OCI-LY7 (cell line): ENCODE data around the gene HMGA1. TPM values are rescaled to one million over a fixed set of nuclear protein-coding genes. Genes with fewer than 3 reads are reported as not detected.

ENCODE experiments used
- BruUV-seq: library from RNA; stranded (reverse); fragments of 400-500 nt; replicated peaks from 2 replicates; lab custom pipeline; 2021; lab: Mats Ljungman, UMichigan
- CTCF ChIA-PET: fragments of 300-600 bp; sonication (Branson Sonifier 250); formaldehyde crosslinking; loops from one replicate; lab custom pipeline; 2022; ENCODE audit warnings: antibody characterized with exemption; ENCODE audit not compliant: unreplicated experiment; lab: Charles Lee
- POLR2A ChIA-PET: fragments of 300-600 bp; sonication (Branson Sonifier 250); formaldehyde crosslinking; loops from one replicate; lab custom pipeline; 2022; ENCODE audit warnings: antibody characterized with exemption; lab: Charles Lee
- DNase-seq: peaks from one replicate; pipeline ENCODE4 v3.0.0-alpha.2; 2015; ENCODE audit warnings: low spot score
- H2AFZ ChIP-seq: fragments of 200-600 bp; sonication (generic), shearing (Covaris generic); 2 replicates; pipeline ENCODE4 v1.6.1; 2014; ENCODE audit warnings: mild to moderate bottlenecking, antibody characterized with exemption, low read length, moderate library complexity
- H3K27ac ChIP-seq: fragments of 200-600 bp; sonication (generic); 2 replicates; pipeline ENCODE4 v1.5.1; 2014; ENCODE audit warnings: mixed run types, low read depth, mild to moderate bottlenecking, moderate library complexity, low read length, inconsistent platforms; ENCODE audit not compliant: poor library complexity, severe bottlenecking
- H3K36me3 ChIP-seq: fragments of 200-600 bp; sonication (generic); 2 replicates; pipeline ENCODE4 v1.6.1; 2014; ENCODE audit warnings: mild to moderate bottlenecking, antibody characterized with exemption, low read length, moderate library complexity, mixed read lengths; ENCODE audit not compliant: insufficient read depth
- H3K4me1 ChIP-seq: fragments of 200-600 bp; sonication (generic); 2 replicates; pipeline ENCODE4 v1.5.1; 2014; ENCODE audit warnings: mild to moderate bottlenecking, low read length; ENCODE audit not compliant: insufficient read depth, poor library complexity, severe bottlenecking
- H3K4me2 ChIP-seq: fragments of 200-600 bp; sonication (generic); 2 replicates; pipeline ENCODE4 v1.6.1; 2014; ENCODE audit warnings: mild to moderate bottlenecking, low read length
- H3K4me3 ChIP-seq: fragments of 200-600 bp; sonication (generic); 2 replicates; pipeline ENCODE4 v1.5.1; 2014; ENCODE audit warnings: mild to moderate bottlenecking, low read depth, low read length; ENCODE audit not compliant: poor library complexity, severe bottlenecking
- H3K79me2 ChIP-seq: fragments of 200-600 bp; sonication (generic); 2 replicates; pipeline ENCODE4 v1.6.1; 2016; ENCODE audit warnings: low read depth, mild to moderate bottlenecking, low read length, moderate library complexity, mixed read lengths; ENCODE audit not compliant: insufficient read depth
- H3K9me2 ChIP-seq: fragments of 200-600 bp; sonication (generic); 2 replicates; pipeline ENCODE4 v1.6.1; 2016; ENCODE audit warnings: mild to moderate bottlenecking, low read length, mixed read lengths; ENCODE audit not compliant: insufficient read depth
- H3K9me3 ChIP-seq: fragments of 200-600 bp; sonication (generic); 2 replicates; pipeline ENCODE4 v1.6.1; 2014; ENCODE audit warnings: mild to moderate bottlenecking, mixed run types, low read length, mixed read lengths
- H4K20me1 ChIP-seq: fragments of 200-600 bp; sonication (generic); 2 replicates; pipeline ENCODE4 v1.6.1; 2014; ENCODE audit warnings: mild to moderate bottlenecking, antibody characterized with exemption, low read length, moderate library complexity, mixed read lengths; ENCODE audit not compliant: insufficient read depth
- EZH2phosphoT487 ChIP-seq: fragments of 200-600 bp; sonication (generic); IDR thresholded peaks from 2 replicates; pipeline ENCODE4 v1.6.1; 2018; ENCODE audit warnings: low read depth, borderline replicate concordance, mild to moderate bottlenecking, mixed run types, antibody characterized with exemption, low read length, moderate library complexity, mixed read lengths
- intact Hi-C: fragments of 100-400 bp; cut with micrococcal nuclease; formaldehyde crosslinking; loops from one replicate; pipeline ENCODE4 v1.10.0; 2022; ENCODE audit not compliant: unreplicated experiment
- total RNA-seq, 2 experiments: library from RNA; depleted of rRNA in 1 of 2; stranded (reverse); fragments of >200 nt in 1 of 2; shearing (Covaris generic) in 1 of 2; gene quantifications; 2 replicates each; pipeline ENCODE4 v1.2.3, GENCODE V29; 2014 to 2022
- TF ChIP-seq, protein P1 (sequence below): fragments of 200-600 bp; sonication (generic); conservative IDR thresholded peaks from 2 replicates; pipeline ENCODE4 v1.5.1; 2014; ENCODE audit warnings: mild to moderate bottlenecking, antibody characterized with exemption, low read length, moderate library complexity, mixed read lengths

HMGA1 gene
- total RNA-seq, 2 experiments from 2014 or later: 435 to 764 TPM

DNA sequence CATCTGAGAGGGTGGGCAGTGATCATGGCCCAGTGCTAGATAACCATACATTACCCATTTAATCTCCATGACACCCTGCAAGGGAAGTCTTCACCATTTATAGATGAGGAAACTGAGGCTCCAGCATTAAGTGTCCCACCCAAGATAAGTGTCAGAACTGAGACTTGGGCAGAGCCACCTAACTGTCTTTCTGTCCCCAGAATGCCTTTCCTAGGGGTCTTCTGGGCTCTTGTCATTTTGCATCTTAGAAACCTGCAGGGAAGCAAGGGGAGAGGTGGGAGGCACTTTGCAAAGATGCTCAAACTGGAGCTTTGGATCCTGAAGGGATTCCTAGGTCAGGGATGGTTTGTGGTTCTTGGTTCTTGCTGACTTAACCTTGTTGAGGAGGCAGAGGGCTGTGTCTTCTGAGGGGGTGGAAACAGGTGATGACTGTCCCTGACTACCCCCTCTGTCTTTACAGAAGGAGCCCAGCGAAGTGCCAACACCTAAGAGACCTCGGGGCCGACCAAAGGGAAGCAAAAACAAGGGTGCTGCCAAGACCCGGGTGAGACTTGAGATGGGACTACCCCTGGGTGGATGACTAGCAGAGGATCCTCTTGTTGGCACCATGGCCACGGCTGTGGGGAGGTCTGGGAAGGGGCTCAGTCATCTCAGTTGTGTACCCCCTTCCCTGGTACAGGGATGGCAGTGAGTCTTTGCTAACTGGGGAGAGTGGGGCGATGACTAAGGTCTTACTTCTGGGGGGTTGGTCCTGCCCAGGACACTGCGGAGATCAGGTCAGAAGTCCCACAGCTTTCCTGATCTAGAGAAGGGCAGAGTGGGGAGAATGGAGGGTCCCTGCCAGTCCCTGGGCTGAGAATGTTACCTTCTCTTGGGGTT, 5.8 kb downstream of the HMGA1 start:
- no peak for DNase-seq
- Histone ChIP-seq H3K4me3 (no peak overlapping the region), H2AFZ (no peak overlapping the region), H3K9me2 (no peaks in the 10 kb centered on the region), H3K4me1 (peaks cover 64% of the 10 kb centered on the region), H3K27ac (no peak overlapping the region), H3K79me2 (peaks cover 48% of the 10 kb centered on the region), H3K9me3 (no peaks in the 10 kb centered on the region), H4K20me1 (peaks cover 42% of the 10 kb centered on the region), H3K36me3 (peaks cover 94% of the 10 kb centered on the region), H3K4me2 (no peak overlapping the region; the same call in 1 of the 2 replicates)
- TF ChIP-seq, protein P1, sequence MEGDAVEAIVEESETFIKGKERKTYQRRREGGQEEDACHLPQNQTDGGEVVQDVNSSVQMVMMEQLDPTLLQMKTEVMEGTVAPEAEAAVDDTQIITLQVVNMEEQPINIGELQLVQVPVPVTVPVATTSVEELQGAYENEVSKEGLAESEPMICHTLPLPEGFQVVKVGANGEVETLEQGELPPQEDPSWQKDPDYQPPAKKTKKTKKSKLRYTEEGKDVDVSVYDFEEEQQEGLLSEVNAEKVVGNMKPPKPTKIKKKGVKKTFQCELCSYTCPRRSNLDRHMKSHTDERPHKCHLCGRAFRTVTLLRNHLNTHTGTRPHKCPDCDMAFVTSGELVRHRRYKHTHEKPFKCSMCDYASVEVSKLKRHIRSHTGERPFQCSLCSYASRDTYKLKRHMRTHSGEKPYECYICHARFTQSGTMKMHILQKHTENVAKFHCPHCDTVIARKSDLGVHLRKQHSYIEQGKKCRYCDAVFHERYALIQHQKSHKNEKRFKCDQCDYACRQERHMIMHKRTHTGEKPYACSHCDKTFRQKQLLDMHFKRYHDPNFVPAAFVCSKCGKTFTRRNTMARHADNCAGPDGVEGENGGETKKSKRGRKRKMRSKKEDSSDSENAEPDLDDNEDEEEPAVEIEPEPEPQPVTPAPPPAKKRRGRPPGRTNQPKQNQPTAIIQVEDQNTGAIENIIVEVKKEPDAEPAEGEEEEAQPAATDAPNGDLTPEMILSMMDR: no peak
- no peak for TF ChIP-seq EZH2phosphoT487
- POLR2A ChIA-PET: no interaction called here
- no TSS peak for BruUV-seq
- intact Hi-C loops: no loop called here
- CTCF ChIA-PET: no interaction called here

DNA sequence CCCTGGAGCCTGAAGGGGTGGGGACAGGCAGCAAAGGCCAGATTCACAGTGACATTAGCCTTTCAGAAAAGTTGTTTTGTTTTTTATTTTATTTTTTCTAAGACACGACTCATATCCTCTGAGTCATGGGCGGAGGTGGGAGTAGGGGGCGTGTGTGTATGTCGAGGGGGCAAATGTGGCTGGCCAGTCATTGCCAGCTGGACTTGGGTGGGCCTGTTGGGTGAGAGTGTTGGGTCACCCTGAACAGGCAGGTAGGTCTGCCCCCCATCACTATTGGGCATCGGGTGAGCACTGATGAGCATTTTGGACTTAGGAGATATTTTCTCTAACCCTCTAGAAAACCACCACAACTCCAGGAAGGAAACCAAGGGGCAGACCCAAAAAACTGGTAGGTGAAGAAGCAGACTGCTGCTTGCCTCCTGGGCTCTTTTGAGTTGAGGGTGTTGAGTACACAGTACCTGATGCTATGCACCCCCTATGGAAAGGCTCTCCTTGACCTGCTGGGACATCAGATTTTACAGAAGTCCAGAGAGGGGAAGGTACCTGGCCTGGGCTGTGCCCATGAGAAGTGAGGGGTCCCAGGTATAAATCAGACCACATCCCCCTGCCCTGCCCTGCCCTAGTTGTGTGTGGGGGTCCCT, 6.6 kb downstream of the HMGA1 start:
- Histone ChIP-seq H3K9me2 (no peaks in the 10 kb centered on the region), H3K4me1 (peaks cover 71% of the 10 kb centered on the region), H2AFZ (no peak overlapping the region), H3K36me3 (peaks cover 89% of the 10 kb centered on the region), H4K20me1 (peaks cover 42% of the 10 kb centered on the region), H3K79me2 (peaks cover 41% of the 10 kb centered on the region), H3K4me2 (peak overlapping the region; percentile 8; the same call in 1 of the 2 replicates), H3K9me3 (no peaks in the 10 kb centered on the region), H3K27ac (no peak overlapping the region), H3K4me3 (no peak overlapping the region)
- ChIA-PET POLR2A (no interaction called here), CTCF (interaction anchor here (0.6 kb wide), 1 partner anchor 612 kb away, joined by 5 read pairs; no protein-coding TSS in a partner anchor)
- BruUV-seq: no TSS peak
- intact Hi-C loops: no loop called here
- TF ChIP-seq EZH2phosphoT487: no peak
- TF ChIP-seq, protein P1: no peak
- DNase-seq: no peak
